HUES48 (cell line): ENCODE measurements around the gene EXOSC10.
"Not testable (repeated sequence)": the region's sequence is repeated elsewhere in the genome, so short reads cannot be mapped to it uniquely, and the experiment has no call there.

Source experiments
- H3K27ac ChIP-seq: one replicate; pipeline ENCODE4 v1.7.0; 2013; ENCODE audit warnings: low read depth, low read length, inconsistent platforms
- H3K27me3 ChIP-seq: 2 replicates; pipeline ENCODE4 v1.6.1; 2013; ENCODE audit warnings: mild to moderate bottlenecking, low read length; ENCODE audit not compliant: control insufficient read depth, insufficient read depth
- H3K36me3 ChIP-seq: 2 replicates; pipeline ENCODE4 v1.6.1; 2013; ENCODE audit warnings: low read length; ENCODE audit not compliant: control insufficient read depth, insufficient read depth
- H3K4me1 ChIP-seq: 2 replicates; pipeline ENCODE4 v1.6.1; 2013; ENCODE audit warnings: mild to moderate bottlenecking, low read length; ENCODE audit not compliant: control insufficient read depth, insufficient read depth
- H3K4me3 ChIP-seq: 2 replicates; pipeline ENCODE4 v1.5.1; 2013; ENCODE audit warnings: mild to moderate bottlenecking, low read depth, low read length
- H3K9ac ChIP-seq: 2 replicates; pipeline ENCODE4 v1.6.1; 2013; ENCODE audit warnings: mild to moderate bottlenecking, low read depth, low read length, moderate library complexity
- H3K9me3 ChIP-seq: 2 replicates; pipeline ENCODE4 v1.6.1; 2013; ENCODE audit warnings: low read length; ENCODE audit not compliant: control insufficient read depth, insufficient read depth

Gene EXOSC10

GRCh38 chr1:11027316-11027715 lies 72.4 kb downstream of the EXOSC10 start:
- H3K36me3 ChIP-seq = peaks cover 49% of the 10 kb centered on the region
- no peak overlapping the region for H3K27ac ChIP-seq
- no peaks in the 10 kb centered on the region for H3K9me3 ChIP-seq
- H3K4me1 ChIP-seq = no peaks in the 10 kb centered on the region
- no peak overlapping the region for H3K4me3 ChIP-seq
- no peaks in the 10 kb centered on the region for H3K27me3 ChIP-seq
- no peak overlapping the region for H3K9ac ChIP-seq

- Histone ChIP-seq H3K36me3 (peaks cover 53% of the 10 kb centered on the region), H3K27me3 (no peaks in the 10 kb centered on the region), H3K4me3 (no peak overlapping the region), H3K9me3 (no peaks in the 10 kb centered on the region), H3K27ac (no peak overlapping the region), H3K9ac (no peak overlapping the region), H3K4me1 (no peaks in the 10 kb centered on the region)
Observed at GRCh38 chr1:11026903-11027302, 72.8 kb downstream of the EXOSC10 start.

GRCh38 chr1:11026052-11026451 lies 73.6 kb downstream of the EXOSC10 start:
- H3K9ac ChIP-seq = no peak overlapping the region
- H3K27ac ChIP-seq = no peak overlapping the region
- no peaks in the 10 kb centered on the region for H3K4me1 ChIP-seq
- peaks cover 62% of the 10 kb centered on the region for H3K36me3 ChIP-seq
- no peak overlapping the region for H3K4me3 ChIP-seq
- no peaks in the 10 kb centered on the region for H3K9me3 ChIP-seq
- H3K27me3 ChIP-seq = no peaks in the 10 kb centered on the region

GRCh38 chr1:11025618-11026017 lies 74.1 kb downstream of the EXOSC10 start:
- no peaks in the 10 kb centered on the region for H3K4me1 ChIP-seq
- H3K9me3 ChIP-seq = no peaks in the 10 kb centered on the region
- H3K36me3 ChIP-seq = peaks cover 66% of the 10 kb centered on the region
- no peak overlapping the region for H3K9ac ChIP-seq
- H3K27me3 ChIP-seq = no peaks in the 10 kb centered on the region
- no peak overlapping the region for H3K27ac ChIP-seq
- no peak overlapping the region for H3K4me3 ChIP-seq

- Histone ChIP-seq H3K9me3 (no peaks in the 10 kb centered on the region), H3K36me3 (peaks cover 74% of the 10 kb centered on the region), H3K9ac (no peak overlapping the region), H3K27ac (no peak overlapping the region), H3K27me3 (no peaks in the 10 kb centered on the region), H3K4me1 (no peaks in the 10 kb centered on the region), H3K4me3 (no peak overlapping the region)
Observed at GRCh38 chr1:11024874-11025203, 74.8 kb downstream of the EXOSC10 start.

- Histone ChIP-seq H3K9me3 (no peaks in the 10 kb centered on the region), H3K4me1 (no peaks in the 10 kb centered on the region), H3K27ac (no peak overlapping the region), H3K9ac (no peak overlapping the region), H3K4me3 (no peak overlapping the region), H3K36me3 (peaks cover 79% of the 10 kb centered on the region), H3K27me3 (no peaks in the 10 kb centered on the region)
Observed at GRCh38 chr1:11024154-11024873, 75.4 kb downstream of the EXOSC10 start.

GRCh38 chr1:11023201-11023600 lies 76.5 kb downstream of the EXOSC10 start:
- Histone ChIP-seq H3K27me3 (no peaks in the 10 kb centered on the region), H3K36me3 (peaks cover 90% of the 10 kb centered on the region)

GRCh38 chr1:11019971-11020370 lies 79.7 kb downstream of the EXOSC10 start:
- H3K27ac ChIP-seq = no peak overlapping the region
- H3K4me3 ChIP-seq = no peak overlapping the region
- peaks cover 94% of the 10 kb centered on the region for H3K36me3 ChIP-seq
- no peaks in the 10 kb centered on the region for H3K27me3 ChIP-seq
- H3K4me1 ChIP-seq = no peaks in the 10 kb centered on the region
- no peak overlapping the region for H3K9ac ChIP-seq
- no peaks in the 10 kb centered on the region for H3K9me3 ChIP-seq

More at GRCh38 chr1:11023201-11023600, 76.5 kb downstream of the EXOSC10 start:
- Histone ChIP-seq H3K9me3 (no peaks in the 10 kb centered on the region), H3K9ac (no peak overlapping the region), H3K27ac (no peak overlapping the region), H3K4me3 (no peak overlapping the region), H3K4me1 (no peaks in the 10 kb centered on the region)

- H3K9me3 ChIP-seq, H3K27ac ChIP-seq, H3K9ac ChIP-seq, H3K4me3 ChIP-seq, H3K4me1 ChIP-seq, H3K27me3 ChIP-seq: not testable (repeated sequence)
- H3K36me3 ChIP-seq = peaks cover 94% of the 10 kb centered on the region
Observed at GRCh38 chr1:11019358-11019757, 80.3 kb downstream of the EXOSC10 start.
